Measurements from ENCODE around the gene TFAP2A.

Gene TFAP2A

GRCh38 chr6:10420546-10421157 is 5.8 kb upstream of the TFAP2A start:
- TF ChIP-seq ZFP3 (tag by site-specific recombination; IDR thresholded peaks at IDR 0.05; ENCODE audit: low read depth) (no peak), GLIS2 (tag by site-specific recombination; IDR thresholded peaks at IDR 0.05) (no peak), HOXC10 (CRISPR knock-in tag; IDR thresholded peaks at IDR 0.05) (no peak), MEIS1 (CRISPR knock-in tag; IDR thresholded peaks at IDR 0.05; ENCODE audit: borderline replicate concordance) (no peak), ELK4 (IDR thresholded peaks at IDR 0.05; ENCODE audit: borderline replicate concordance, low read depth, low read length) (no peak), ZBTB20 (tag by site-specific recombination; IDR thresholded peaks at IDR 0.05) (no peak), ZNF24 (tag by site-specific recombination; IDR thresholded peaks at IDR 0.05) (no peak), ZNF155 (tag by site-specific recombination; IDR thresholded peaks at IDR 0.05) (no peak)
- POLR2A ChIA-PET = interaction anchor here (0.6 to 11.5 kb wide), 4 partner anchors 7 to 247 kb away, joined by 3 to 112 read pairs (median 4); partner anchors contain the start of gene TFAP2A
- Histone ChIP-seq H3K27ac (ENCODE audit: extremely low read depth, low read depth, low read length) (peak overlapping the region; percentile 27; the same call in 1 of the 2 replicates), H3K36me3 (ENCODE audit: control insufficient read depth in 2 of 2, insufficient read depth in 1 of 2, low read length in 2 of 2) (no peaks in the 10 kb centered on the region), H3K9me3 (ENCODE audit: control insufficient read depth, insufficient read depth, low read depth, low read length) (no peaks in the 10 kb centered on the region), H3K4me3 (ENCODE audit: low read depth, low read length) (no peak overlapping the region), H3K4me1 (ENCODE audit: control insufficient read depth, insufficient read depth, low read length) (peaks cover 20% of the 10 kb centered on the region)
- CTCF ChIA-PET = interaction anchor here (0.6 to 3.8 kb wide), 4 partner anchors 9 to 31 kb away, joined by 3 to 23 read pairs (median 4); no protein-coding TSS in a partner anchor

GRCh38 chr6:10419749-10420545 is 5.1 kb upstream of the TFAP2A start:
- Histone ChIP-seq H3K4me1 (ENCODE audit: control insufficient read depth, insufficient read depth, low read length) (peaks cover 20% of the 10 kb centered on the region), H3K36me3 (ENCODE audit: control insufficient read depth in 2 of 2, insufficient read depth in 1 of 2, low read length in 2 of 2) (no peaks in the 10 kb centered on the region), H3K27ac (ENCODE audit: extremely low read depth, low read depth, low read length) (peak overlapping the region; percentile 79), H3K9me3 (ENCODE audit: control insufficient read depth, insufficient read depth, low read depth, low read length) (no peaks in the 10 kb centered on the region), H3K4me3 (ENCODE audit: low read depth, low read length) (peak overlapping the region; percentile 54)
- POLR2A ChIA-PET = interaction anchor here (1.1 to 2.8 kb wide), 4 partner anchors 8 to 89 kb away, joined by 3 to 37 read pairs (median 13); no protein-coding TSS in a partner anchor
- CTCF ChIA-PET = interaction anchor here (0.7 to 3.8 kb wide), 4 partner anchors 9 to 392 kb away, joined by 3 to 23 read pairs (median 4); no protein-coding TSS in a partner anchor
- TF ChIP-seq TCF7L2 (IDR thresholded peaks at IDR 0.05; ENCODE audit: borderline replicate concordance, low read depth, low read length) (no peak), ZEB2 (tag by site-specific recombination; IDR thresholded peaks at IDR 0.05) (0 out of 2 replicates have a peak, but pooled peaks have one; percentile 12), ZNF341 (tag by site-specific recombination; IDR thresholded peaks at IDR 0.05; ENCODE audit: low read depth) (peak; percentile 1; the same call in 1 of the 2 replicates), ZNF660 (tag by site-specific recombination; IDR thresholded peaks at IDR 0.05) (no peak)

GRCh38 chr6:10418862-10419748 is 4.2 kb upstream of the TFAP2A start:
- Histone ChIP-seq H3K4me3 (ENCODE audit: low read depth, low read length) (peak overlapping the region; percentile 54), H3K4me1 (ENCODE audit: control insufficient read depth, insufficient read depth, low read length) (peaks cover 16% of the 10 kb centered on the region)
- CTCF ChIA-PET = interaction anchor here (0.7 to 3.8 kb wide), 5 partner anchors 10 to 391 kb away, joined by 3 to 23 read pairs (median 4); no protein-coding TSS in a partner anchor
- TF ChIP-seq TSHZ1 (tag by site-specific recombination; IDR thresholded peaks at IDR 0.05; ENCODE audit: borderline replicate concordance) = peak; percentile 54; the same call in 1 of the 2 replicates
- peak; percentile 83 for TF ChIP-seq SCRT2 (tag by site-specific recombination; IDR thresholded peaks at IDR 0.05)
- TF ChIP-seq ZNF398 (tag by site-specific recombination; IDR thresholded peaks at IDR 0.05) = peak; percentile 77
- no peak for TF ChIP-seq PATZ1 (tag by site-specific recombination; IDR thresholded peaks at IDR 0.05)

More at GRCh38 chr6:10418862-10419748, 4.2 kb upstream of the TFAP2A start:
- Histone ChIP-seq H3K9me3 (ENCODE audit: control insufficient read depth, insufficient read depth, low read depth, low read length) (no peaks in the 10 kb centered on the region), H3K27ac (ENCODE audit: extremely low read depth, low read depth, low read length) (peak overlapping the region; percentile 79), H3K36me3 (ENCODE audit: control insufficient read depth in 2 of 2, insufficient read depth in 1 of 2, low read length in 2 of 2) (no peaks in the 10 kb centered on the region)
- POLR2A ChIA-PET = interaction anchor here (1.1 to 2.8 kb wide), 4 partner anchors 9 to 88 kb away, joined by 3 to 37 read pairs (median 13); no protein-coding TSS in a partner anchor

Data from HEK293 (cell line).